Measurements from ENCODE around the gene ZZZ3.
A peak's percentile ranks its signal among the peaks of the same experiment; 100 is the strongest.
"Not testable (repeated sequence)": the region's sequence is repeated elsewhere in the genome, so short reads cannot be mapped to it uniquely, and the experiment has no call there.

ZZZ3 gene

GRCh38 chr1:77704736-77705135 lies 22.3 kb upstream of the ZZZ3 start:
- DNase-seq (ENCODE audit: low read depth in 2 of 2) = no peak
- TF ChIP-seq, protein P1, sequence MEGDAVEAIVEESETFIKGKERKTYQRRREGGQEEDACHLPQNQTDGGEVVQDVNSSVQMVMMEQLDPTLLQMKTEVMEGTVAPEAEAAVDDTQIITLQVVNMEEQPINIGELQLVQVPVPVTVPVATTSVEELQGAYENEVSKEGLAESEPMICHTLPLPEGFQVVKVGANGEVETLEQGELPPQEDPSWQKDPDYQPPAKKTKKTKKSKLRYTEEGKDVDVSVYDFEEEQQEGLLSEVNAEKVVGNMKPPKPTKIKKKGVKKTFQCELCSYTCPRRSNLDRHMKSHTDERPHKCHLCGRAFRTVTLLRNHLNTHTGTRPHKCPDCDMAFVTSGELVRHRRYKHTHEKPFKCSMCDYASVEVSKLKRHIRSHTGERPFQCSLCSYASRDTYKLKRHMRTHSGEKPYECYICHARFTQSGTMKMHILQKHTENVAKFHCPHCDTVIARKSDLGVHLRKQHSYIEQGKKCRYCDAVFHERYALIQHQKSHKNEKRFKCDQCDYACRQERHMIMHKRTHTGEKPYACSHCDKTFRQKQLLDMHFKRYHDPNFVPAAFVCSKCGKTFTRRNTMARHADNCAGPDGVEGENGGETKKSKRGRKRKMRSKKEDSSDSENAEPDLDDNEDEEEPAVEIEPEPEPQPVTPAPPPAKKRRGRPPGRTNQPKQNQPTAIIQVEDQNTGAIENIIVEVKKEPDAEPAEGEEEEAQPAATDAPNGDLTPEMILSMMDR (IDR thresholded peaks at IDR 0.05; ENCODE audit: low read depth, low read length) = no peak
- no peak overlapping the region for H3K4me3 ChIP-seq (replicated peaks in 1 of 2; ENCODE audit: low read depth in 2 of 2, low read length in 2 of 2)

DNA sequence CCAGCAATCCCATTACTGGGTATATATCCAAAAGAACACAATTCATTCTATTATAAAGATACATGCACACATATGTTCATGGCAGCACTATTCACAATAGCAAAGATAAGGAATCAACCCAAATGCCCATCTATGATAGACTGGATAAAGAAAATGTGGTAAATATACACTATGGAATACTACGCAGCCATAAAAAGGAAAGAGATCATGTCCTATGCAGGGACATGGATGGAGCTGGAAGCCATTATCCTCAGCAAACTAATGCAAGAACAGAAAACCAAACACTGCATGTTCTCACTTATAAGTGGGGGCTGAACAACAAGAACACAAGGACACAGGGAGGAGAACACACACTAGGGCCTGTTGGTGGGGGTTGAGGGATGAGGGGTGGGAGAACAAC lies 17.2 kb upstream of the ZZZ3 start:
- not testable (repeated sequence) for DNase-seq (ENCODE audit: low read depth in 2 of 2)

GRCh38 chr1:77697441-77697840 lies 15.0 kb upstream of the ZZZ3 start:
- H3K4me3 ChIP-seq (replicated peaks in 1 of 2; ENCODE audit: low read depth in 2 of 2, low read length in 2 of 2) = no peak overlapping the region
- TF ChIP-seq, protein P1 (IDR thresholded peaks at IDR 0.05; ENCODE audit: low read depth, low read length) = no peak
- no peak for DNase-seq (ENCODE audit: low read depth in 2 of 2)

More for the DNA sequence above, 17.2 kb upstream of the ZZZ3 start:
- not testable (repeated sequence) for H3K4me3 ChIP-seq (replicated peaks in 1 of 2; ENCODE audit: low read depth in 2 of 2, low read length in 2 of 2)

GRCh38 chr1:77688939-77689338 lies 6.5 kb upstream of the ZZZ3 start:
- TF ChIP-seq, protein P1 (IDR thresholded peaks at IDR 0.05; ENCODE audit: low read depth, low read length) = no peak
- DNase-seq (ENCODE audit: low read depth in 2 of 2) = no peak
- H3K4me3 ChIP-seq (replicated peaks in 1 of 2; ENCODE audit: low read depth in 2 of 2, low read length in 2 of 2) = no peak overlapping the region

- TF ChIP-seq, protein P1 (IDR thresholded peaks at IDR 0.05; ENCODE audit: low read depth, low read length) = peak; percentile 30
- peak; percentile 28 to 40 for DNase-seq (ENCODE audit: low read depth in 2 of 2)
- H3K4me3 ChIP-seq (replicated peaks in 1 of 2; ENCODE audit: low read depth in 2 of 2, low read length in 2 of 2) = no peak overlapping the region
Measured at GRCh38 chr1:77687519-77687906, 5.1 kb upstream of the ZZZ3 start.

DNA sequence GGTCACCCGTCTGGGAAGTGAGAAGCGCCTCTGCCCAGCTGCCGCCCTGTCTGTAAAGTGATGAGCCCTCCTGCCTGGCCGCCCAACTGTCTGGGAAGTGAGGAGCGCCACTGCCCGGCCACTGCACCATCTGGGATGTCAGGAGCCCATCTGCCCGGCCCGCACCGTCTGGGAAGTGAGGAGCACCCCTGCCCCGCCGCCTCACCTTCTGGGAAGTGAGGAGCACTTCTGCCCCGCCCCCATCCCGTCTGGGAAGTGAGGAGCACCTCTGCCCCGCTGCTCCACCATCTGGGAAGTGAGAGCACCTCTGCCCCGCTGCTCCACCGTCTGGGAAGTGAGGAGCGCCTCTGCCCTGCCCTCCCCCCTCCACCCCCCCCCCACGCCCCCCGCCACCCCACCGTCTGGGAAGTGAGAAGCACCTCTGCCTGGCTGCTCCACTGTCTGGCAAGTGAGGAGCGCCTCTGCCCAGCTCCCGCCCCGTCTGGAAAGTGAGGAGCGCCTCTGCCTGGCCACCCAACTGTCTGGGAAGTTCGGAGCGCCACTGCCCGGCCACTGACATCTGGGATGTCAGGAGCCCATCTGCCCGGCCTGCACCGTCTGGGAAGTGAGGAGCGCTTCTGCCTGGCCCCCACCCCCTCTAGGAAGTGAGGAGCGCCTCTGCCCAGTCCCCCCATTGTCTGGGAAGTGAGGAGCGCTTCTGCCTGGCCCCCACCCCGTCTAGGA lies 4.5 kb upstream of the ZZZ3 start:
- no peak overlapping the region for H3K4me3 ChIP-seq (replicated peaks in 1 of 2; ENCODE audit: low read depth in 2 of 2, low read length in 2 of 2)
- TF ChIP-seq, protein P1 (IDR thresholded peaks at IDR 0.05; ENCODE audit: low read depth, low read length) = no peak
- no peak for DNase-seq (ENCODE audit: low read depth in 2 of 2)

GRCh38 chr1:77683160-77684148 lies 996 bp upstream of the ZZZ3 start:
- TF ChIP-seq, protein P1 (IDR thresholded peaks at IDR 0.05; ENCODE audit: low read depth, low read length) = peak; percentile 41
- DNase-seq (ENCODE audit: low read depth in 2 of 2) = peak; percentile 92 to 95

More at GRCh38 chr1:77683160-77684148, 996 bp upstream of the ZZZ3 start:
- H3K4me3 ChIP-seq (replicated peaks in 1 of 2; ENCODE audit: low read depth in 2 of 2, low read length in 2 of 2) = peak overlapping the region; percentile 84 to 94
